COLO829 (cell line): ENCODE results near the gene POLR1A.

Experiments used
- DNase-seq: peaks from one replicate; pipeline ENCODE4 v3.0.0; 2012; ENCODE audit warnings: low spot score

POLR1A gene

GRCh38 chr2:86105252-86105968 is at the start of gene POLR1A:
Gene POLR1A (minus strand): TSS chr2:86105886. CDS start chr2:86105776, 110 bp downstream.
- peak; percentile 68 for DNase-seq

GRCh38 chr2:86150502-86150901 is 44.8 kb upstream of the POLR1A start:
- DNase-seq: no peak

DNA sequence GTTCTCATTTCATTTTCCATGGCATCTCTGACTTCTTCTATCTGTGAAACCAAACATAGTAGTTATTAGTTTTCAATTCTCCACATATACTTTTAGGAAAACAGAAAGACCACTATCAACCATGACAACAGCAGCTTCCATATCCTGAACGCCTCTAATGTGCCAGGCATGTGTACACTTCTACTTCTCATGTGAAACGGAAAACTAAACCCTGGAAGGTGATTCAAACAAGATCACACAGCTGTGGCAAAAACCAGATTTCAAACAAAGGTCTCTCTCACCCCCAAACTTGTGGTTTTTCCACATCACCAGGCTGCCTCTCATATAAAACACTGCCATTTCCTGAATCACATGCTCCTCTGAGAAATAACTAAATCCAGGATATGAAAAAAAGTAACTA is 42.1 kb upstream of the POLR1A start:
- DNase-seq: peak; percentile 22

- no peak for DNase-seq
Measured at GRCh38 chr2:86143926-86144685, 38.4 kb upstream of the POLR1A start.

DNA sequence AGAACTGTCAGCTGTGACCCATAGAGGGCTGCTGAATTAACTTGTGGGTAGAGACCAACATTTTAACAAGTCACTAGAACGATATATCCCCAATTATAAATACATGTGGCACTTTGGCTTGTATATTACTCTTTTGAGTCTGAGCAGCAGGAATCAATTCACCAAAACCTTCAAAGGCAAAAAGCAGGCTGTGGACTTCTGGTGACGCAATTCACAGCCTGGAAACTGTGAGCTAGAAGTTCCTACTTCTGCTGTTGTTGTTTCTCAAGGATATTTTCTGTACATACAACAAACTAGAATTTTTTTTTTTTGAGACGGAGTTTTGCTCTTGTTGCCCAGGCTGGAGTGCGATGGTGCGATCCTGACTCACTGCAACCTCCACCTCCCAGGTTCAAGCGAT is 37.6 kb upstream of the POLR1A start:
- DNase-seq: no peak

- DNase-seq: no peak
Measured at GRCh38 chr2:86142436-86143257, 37.0 kb upstream of the POLR1A start.

GRCh38 chr2:86140969-86141392 is 35.3 kb upstream of the POLR1A start:
- DNase-seq: peak; percentile 46

DNA sequence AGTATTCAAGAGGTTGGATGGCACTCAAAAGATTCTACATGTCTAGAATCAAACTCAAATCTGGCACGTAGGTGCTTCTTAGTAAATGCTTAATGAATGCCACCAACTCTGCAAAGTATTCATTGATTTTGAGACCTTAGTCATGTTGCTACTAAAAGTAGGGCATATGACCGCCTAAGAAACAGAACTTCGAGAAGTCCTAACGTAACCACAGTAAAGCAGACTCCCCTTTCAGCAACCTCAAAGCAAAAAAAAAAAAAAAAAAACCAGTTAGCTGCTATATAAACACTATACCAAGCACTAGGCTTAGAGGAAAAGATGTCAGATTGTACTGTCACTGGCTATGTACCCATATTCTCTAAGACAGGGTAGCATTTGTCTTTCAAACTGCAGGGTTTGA is 34.3 kb upstream of the POLR1A start:
- DNase-seq: no peak

DNA sequence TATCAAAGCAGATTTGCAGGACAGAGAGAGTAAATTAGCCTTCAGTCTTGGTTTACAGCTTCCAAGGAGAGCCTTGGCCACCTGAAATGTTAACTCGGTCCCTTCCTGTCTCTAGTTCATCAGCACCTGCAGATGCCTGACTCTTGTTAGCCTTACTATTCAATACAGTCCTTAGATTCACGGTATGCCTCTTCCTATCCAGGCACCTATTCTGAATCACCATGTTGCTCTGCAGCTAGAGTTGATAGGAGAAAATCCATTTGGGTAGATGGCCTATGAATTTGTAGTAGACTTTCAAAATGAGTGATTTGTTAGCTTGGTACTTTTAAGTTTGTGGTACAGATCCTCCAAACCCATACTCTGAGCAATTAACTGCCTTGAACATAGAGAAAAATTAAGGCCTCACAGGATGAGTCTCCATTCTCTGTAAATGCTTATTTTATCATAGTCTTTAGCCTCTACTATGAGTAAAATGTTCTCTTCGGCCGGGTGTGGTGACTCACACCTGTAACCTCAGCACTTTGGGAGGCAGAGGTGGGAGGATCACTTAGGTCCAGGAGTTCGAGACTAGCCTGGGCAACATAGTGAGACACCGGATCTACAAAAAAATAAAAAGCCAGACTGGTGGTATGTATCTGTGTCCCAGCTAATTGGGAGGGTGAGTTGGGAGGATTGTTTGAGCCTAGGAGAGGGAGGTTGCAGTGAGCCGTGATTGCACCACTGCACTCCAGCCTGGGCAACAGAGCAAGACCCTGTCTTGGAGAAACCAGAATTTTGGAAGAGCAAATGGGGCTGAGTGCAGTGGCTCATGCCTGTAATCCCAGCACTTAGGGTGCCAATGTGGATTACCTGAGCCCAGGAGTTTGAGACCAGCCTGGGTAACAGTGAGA is 33.3 kb upstream of the POLR1A start:
- no peak for DNase-seq

DNA sequence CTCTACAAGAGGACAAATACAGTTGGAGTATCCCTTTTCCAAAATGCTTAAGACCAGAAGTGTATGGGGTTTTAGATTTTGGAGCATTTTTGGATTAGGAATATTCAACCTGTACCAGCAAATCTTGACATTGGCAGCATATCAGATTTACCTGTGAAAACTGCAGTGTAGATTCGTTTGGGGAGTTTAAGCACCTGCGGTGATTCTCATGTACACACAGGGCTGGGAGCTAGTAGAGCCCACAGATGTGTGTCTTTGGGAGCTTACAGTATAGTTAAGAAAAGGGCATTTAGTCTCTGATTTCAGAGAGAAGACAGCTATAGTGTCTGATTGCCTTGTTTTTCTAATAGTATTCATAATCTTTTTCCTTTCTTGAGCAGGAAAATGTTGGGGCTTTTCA is 30.5 kb upstream of the POLR1A start:
- DNase-seq: no peak

DNA sequence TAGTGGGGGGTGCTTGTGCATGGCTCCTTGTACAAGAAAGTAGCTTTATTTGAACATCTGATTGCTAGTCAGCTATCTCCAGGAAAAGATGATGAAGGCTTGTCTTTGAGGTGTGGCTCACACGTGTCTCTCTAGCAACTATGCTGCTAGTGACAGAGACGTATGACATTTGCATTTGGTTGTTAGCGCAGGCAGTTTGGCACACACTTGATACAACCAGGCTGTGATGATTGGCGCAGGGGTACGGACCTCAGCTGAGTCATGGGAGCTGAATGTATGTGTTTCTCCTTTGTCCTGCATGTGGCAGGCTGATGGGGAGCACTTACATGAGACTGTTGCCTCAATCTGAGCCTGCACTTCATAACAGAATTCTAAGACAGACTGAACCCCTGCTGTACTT is 30.0 kb upstream of the POLR1A start:
- DNase-seq: no peak

DNA sequence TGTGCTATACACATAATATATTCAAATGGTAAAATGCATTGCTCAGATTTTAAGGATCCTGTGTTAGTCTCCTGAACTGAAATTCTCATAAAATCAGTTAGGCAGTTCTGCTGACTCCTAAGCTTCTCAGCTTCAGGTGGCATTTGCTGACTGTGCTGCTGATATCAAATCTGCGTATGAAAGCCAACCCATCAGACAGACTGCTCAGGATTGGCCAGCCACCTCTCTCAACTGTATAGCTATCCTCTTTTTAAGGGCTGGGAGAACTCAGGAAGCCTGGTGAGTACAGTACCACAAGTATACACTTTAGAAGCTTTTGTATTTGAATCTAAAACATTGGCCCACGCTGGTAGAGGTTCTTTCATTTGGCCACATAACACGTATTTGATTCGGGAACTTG is 29.0 kb upstream of the POLR1A start:
- DNase-seq: no peak

DNA sequence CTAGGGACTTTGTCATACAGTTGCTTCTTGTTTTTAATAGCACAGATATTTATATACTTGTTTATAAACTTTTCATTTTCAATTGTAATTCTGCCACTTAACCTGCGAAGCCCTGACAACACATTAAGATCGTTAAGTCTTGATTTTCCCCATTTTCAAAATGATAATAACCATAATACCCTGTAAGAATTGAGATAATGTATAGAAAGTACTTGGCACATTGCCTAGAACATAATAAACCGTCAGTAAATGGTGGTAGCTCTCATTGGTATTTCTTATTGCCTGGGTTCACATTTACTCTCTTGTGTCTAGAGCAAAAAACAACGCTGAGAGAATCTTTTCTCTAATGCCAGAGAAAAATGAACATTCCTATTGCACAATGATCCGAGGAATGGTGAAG is 19.0 kb upstream of the POLR1A start:
- no peak for DNase-seq

GRCh38 chr2:86123328-86123925 is 17.7 kb upstream of the POLR1A start:
- no peak for DNase-seq

- DNase-seq: no peak
Measured at GRCh38 chr2:86118130-86118529, 12.4 kb upstream of the POLR1A start.

DNA sequence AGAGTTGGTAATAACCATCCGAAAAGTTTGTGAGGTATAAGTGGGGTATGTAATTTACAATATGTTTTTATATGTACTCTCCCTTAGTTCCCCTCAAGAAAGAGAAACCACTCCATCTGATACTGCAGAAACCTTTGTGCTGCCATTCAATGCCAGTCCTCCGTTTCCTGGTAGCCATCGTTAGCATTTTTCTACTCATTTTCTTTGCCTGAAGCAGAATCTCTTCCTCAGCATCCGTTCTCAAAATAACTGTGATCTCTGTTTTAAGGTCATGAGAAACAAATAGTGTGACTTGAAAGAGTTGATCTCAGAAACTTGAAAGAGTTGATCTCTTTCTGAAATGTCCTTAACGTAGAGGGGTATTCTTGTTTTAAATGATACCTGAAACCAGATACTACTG is 1.3 kb upstream of the POLR1A start:
- no peak for DNase-seq

DNA sequence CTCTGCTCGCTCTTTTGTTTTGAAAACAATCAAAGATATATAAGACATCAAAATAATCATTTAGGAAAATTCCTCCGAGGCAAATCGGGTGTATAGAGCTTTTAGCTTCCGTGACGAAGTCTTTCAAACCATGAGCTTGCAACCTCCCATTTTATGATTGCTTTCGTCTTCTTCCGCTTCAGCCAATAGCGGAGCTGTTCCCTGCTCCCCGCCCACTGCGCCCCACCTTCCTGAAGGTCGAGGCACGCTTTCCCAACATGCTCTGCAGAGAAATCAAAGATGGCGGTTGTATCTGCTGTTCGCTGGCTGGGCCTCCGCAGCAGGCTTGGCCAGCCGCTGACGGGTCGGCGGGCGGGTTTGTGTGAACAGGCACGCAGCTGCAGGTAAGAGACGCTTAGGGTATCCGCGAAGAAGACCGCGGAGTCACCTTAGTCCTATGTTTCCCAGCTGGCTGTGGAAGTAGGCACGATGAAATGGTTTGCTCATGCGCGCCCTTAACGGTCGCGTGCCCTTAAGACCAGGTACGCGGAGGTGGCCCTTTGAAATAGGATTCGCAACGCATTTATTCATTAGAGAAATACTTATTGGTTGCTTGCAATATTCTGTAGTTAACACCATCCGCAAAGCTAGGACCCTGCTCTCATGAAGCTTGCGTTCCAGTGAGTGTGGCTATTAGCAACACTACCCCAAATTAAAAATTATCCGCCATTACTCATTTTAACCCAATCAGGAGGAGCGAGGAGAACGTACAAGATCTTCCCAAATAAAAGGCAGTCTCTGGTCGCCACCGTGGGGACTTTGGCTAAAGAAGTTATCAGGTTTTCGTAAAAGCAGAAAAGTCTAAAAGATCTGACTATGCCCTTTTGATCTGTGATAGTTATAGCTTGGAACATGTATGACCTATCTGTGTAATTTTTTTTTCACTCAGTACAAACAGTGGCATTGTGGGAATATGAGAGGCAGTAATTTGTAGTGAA is 571 bp upstream of the POLR1A start, which contains the start of gene PTCD3:
PTCD3 (plus strand) TSS at position 267 of the 977 bp plus-strand sequence; CDS start at position 280, 13 bp downstream.
- DNase-seq: peak; percentile 93

GRCh38 chr2:86102157-86102556 is 3.5 kb downstream of the POLR1A start:
- no peak for DNase-seq

DNA sequence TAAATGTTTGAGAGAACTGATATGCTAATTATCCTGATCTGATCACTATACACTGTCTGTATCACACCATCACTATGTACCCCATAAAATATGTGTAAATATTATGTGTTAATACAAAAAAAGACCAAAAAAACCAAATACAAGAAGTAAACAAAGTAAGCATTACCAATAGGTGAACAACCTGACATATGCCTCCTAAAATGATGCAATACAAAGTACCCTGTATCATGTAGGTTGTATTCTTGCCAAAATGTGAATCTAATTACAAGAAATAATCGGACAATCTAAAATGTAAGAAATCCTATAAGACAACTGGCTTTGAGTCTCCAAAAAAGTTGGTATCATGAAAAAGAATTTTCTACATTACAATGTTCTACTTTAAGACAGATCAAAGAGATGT is 7.8 kb downstream of the POLR1A start:
- no peak for DNase-seq
